ENCODE data around the gene PIGR. TPM values are rescaled to one million over a fixed set of nuclear protein-coding genes. Genes with fewer than 3 reads are reported as not detected.

The PIGR gene
- total and polyA plus RNA-seq, 9 of the 15 experiments (the other 6 are each of a cell fraction or from before 2014, with no cell fraction given) = 0.01 to 1.5 (median 0.03) TPM; not detected in 4

DNA sequence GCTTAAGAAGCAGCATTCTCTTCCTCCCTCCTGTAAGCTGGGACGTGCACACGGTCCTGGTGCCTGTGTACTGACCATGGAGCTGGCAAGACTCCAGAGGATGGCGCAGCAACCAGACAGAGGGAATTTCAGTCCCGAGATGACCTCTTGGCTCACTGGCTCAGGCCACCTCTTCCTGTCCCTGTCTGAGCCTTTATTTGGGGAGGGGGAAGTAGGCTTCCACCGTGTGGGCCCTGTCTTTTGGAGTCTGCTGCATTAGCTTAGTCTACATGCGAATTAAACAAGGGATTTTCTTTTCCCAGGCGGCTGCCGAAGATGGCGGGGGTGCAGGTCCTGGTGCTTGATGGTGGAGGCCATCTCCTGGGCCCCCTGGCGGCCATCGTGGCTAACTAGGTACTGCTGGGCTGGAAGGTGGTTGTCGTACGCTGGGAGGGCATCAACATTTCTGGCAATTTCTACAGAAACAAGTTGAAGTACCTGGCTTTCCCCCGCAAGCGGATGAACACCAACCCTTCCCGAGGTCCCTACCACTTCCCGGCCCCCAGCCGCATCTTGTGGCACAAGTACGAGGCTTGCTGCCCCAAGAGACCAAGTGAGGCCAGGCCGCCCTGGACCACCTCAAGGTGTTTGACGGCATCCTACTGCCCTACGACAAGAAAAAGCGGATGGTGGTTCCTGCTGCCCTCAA lies 38.8 kb downstream of the PIGR start (continued):
- TF ChIP-seq, protein P1, sequence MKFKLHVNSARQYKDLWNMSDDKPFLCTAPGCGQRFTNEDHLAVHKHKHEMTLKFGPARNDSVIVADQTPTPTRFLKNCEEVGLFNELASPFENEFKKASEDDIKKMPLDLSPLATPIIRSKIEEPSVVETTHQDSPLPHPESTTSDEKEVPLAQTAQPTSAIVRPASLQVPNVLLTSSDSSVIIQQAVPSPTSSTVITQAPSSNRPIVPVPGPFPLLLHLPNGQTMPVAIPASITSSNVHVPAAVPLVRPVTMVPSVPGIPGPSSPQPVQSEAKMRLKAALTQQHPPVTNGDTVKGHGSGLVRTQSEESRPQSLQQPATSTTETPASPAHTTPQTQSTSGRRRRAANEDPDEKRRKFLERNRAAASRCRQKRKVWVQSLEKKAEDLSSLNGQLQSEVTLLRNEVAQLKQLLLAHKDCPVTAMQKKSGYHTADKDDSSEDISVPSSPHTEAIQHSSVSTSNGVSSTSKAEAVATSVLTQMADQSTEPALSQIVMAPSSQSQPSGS (CRISPR knock-in tag; IDR thresholded peaks at IDR 0.05) = no peak
- TF ChIP-seq SRF (CRISPR knock-in tag; IDR thresholded peaks at IDR 0.05) (no peak; a peak in 1 of 4 replicates), ZNF778 (CRISPR knock-in tag; IDR thresholded peaks at IDR 0.05) (no peak), NFATC3 (IDR thresholded peaks at IDR 0.05) (no peak), SMAD4 (CRISPR knock-in tag; conservative IDR thresholded peaks at IDR 0.05) (peak; percentile 65), HDAC8 (tag; IDR thresholded peaks at IDR 0.05) (peak; percentile 60; the same call in 1 of the 2 replicates), CHD2 (IDR thresholded peaks at IDR 0.05; ENCODE audit: low read depth, low read length) (no peak), CHD1 (IDR thresholded peaks at IDR 0.05; ENCODE audit: low read length) (no peak), TEAD4 (IDR thresholded peaks at IDR 0.05; ENCODE audit: low read length) (no peak), TEAD4 (CRISPR knock-in tag; IDR thresholded peaks at IDR 0.05; ENCODE audit: borderline replicate concordance) (no peak), KDM2B (CRISPR knock-in tag; IDR thresholded peaks at IDR 0.05) (no peak), PCBP1 (IDR thresholded peaks at IDR 0.05; ENCODE audit: low read depth, low read length, poor library complexity, severe bottlenecking) (no peak), PYGO2 (tag; IDR thresholded peaks at IDR 0.05) (no peak), MTA2 (IDR thresholded peaks at IDR 0.05; ENCODE audit: low read depth) (no peak), LCOR (CRISPR knock-in tag; IDR thresholded peaks at IDR 0.05) (no peak), ZNF239 (CRISPR knock-in tag; IDR thresholded peaks at IDR 0.05) (peak; percentile 29; the same call in 1 of the 2 replicates), GTF2E2 (tag; IDR thresholded peaks at IDR 0.05) (no peak), THRA (IDR thresholded peaks at IDR 0.05) (0 out of 2 replicates have a peak, but pooled peaks have one; percentile 11)
- TF ChIP-seq, protein P2, sequence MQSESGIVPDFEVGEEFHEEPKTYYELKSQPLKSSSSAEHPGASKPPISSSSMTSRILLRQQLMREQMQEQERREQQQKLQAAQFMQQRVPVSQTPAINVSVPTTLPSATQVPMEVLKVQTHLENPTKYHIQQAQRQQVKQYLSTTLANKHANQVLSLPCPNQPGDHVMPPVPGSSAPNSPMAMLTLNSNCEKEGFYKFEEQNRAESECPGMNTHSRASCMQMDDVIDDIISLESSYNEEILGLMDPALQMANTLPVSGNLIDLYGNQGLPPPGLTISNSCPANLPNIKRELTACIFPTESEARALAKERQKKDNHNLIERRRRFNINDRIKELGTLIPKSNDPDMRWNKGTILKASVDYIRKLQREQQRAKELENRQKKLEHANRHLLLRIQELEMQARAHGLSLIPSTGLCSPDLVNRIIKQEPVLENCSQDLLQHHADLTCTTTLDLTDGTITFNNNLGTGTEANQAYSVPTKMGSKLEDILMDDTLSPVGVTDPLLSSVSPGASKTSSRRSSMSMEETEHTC (IDR thresholded peaks at IDR 0.05) = no peak
- TF ChIP-seq, protein P3, sequence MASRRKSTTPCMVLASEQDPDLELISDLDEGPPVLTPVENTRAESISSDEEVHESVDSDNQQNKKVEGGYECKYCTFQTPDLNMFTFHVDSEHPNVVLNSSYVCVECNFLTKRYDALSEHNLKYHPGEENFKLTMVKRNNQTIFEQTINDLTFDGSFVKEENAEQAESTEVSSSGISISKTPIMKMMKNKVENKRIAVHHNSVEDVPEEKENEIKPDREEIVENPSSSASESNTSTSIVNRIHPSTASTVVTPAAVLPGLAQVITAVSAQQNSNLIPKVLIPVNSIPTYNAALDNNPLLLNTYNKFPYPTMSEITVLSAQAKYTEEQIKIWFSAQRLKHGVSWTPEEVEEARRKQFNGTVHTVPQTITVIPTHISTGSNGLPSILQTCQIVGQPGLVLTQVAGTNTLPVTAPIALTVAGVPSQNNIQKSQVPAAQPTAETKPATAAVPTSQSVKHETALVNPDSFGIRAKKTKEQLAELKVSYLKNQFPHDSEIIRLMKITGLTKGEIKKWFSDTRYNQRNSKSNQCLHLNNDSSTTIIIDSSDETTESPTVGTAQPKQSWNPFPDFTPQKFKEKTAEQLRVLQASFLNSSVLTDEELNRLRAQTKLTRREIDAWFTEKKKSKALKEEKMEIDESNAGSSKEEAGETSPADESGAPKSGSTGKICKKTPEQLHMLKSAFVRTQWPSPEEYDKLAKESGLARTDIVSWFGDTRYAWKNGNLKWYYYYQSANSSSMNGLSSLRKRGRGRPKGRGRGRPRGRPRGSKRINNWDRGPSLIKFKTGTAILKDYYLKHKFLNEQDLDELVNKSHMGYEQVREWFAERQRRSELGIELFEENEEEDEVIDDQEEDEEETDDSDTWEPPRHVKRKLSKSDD (conservative IDR thresholded peaks at IDR 0.05; ENCODE audit: low read length) = no peak
- TF ChIP-seq, protein P4, sequence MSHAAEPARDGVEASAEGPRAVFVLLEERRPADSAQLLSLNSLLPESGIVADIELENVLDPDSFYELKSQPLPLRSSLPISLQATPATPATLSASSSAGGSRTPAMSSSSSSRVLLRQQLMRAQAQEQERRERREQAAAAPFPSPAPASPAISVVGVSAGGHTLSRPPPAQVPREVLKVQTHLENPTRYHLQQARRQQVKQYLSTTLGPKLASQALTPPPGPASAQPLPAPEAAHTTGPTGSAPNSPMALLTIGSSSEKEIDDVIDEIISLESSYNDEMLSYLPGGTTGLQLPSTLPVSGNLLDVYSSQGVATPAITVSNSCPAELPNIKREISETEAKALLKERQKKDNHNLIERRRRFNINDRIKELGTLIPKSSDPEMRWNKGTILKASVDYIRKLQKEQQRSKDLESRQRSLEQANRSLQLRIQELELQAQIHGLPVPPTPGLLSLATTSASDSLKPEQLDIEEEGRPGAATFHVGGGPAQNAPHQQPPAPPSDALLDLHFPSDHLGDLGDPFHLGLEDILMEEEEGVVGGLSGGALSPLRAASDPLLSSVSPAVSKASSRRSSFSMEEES (CRISPR knock-in tag; IDR thresholded peaks at IDR 0.05) = no peak
